ENCODE results near the gene TLCD1. TPM values are rescaled to one million over a fixed set of nuclear protein-coding genes. Genes with fewer than 3 reads are reported as not detected.

Gene TLCD1
- polyA plus RNA-seq, 1 of the 3 experiments (the other 2 are of a cell fraction) = 18.3 TPM

DNA sequence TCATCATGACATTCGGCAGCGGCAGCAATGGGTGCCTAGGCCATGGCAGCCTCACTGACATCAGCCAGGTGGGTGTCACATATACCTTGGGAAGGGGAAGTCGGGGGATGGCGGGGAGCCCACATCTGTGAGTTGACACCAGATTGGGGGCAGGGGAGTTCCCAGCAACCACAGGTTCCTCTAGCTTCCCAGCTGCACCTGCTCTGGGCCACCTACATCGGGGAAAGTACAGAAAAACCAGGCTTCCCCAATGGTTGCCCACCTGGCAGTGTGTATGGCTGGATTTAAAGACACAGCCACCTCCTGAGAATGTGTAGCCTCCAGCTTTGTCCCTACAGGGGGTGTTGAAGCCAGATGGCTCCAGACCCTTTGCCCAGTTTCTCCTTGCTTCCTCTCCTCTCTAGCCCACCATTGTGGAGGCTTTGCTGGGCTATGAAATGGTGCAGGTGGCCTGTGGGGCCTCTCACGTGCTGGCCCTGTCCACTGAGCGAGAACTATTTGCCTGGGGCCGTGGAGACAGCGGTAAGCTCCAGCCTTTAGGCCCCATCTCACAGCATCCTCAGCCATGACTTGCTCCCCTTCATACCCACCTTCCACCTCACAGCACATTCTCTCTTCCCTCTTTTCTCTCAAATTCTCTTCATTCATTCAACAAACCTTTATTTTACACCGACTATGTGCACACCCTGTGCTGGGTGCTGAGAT is 12.8 kb upstream of the TLCD1 start:
- Histone ChIP-seq H3K4me2 (no peak overlapping the region), H4K20me1 (ENCODE audit: insufficient read depth) (no peaks in the 10 kb centered on the region), H2AFZ (ENCODE audit: low read depth) (no peak overlapping the region), H3K4me1 (ENCODE audit: control insufficient read depth in 1 of 2, insufficient read depth in 2 of 2, low read depth in 1 of 2, low read length in 1 of 2) (peaks cover 6 to 18% of the 10 kb centered on the region in 2 experiments; a peak in 2 of 4 replicates), H3K36me3 (replicated peaks in 1 of 2; ENCODE audit: control insufficient read depth in 1 of 2, insufficient read depth in 2 of 2, low read length in 1 of 2) (no peaks in the 10 kb centered on the region), H3K27ac (ENCODE audit: low read depth in 2 of 2, low read length in 1 of 2) (no peak overlapping the region), H3K79me2 (ENCODE audit: insufficient read depth) (peaks cover 4% of the 10 kb centered on the region; the same call in 1 of the 2 replicates), H3F3A (replicated peaks; ENCODE audit: insufficient read depth) (peaks cover 21% of the 10 kb centered on the region), H3K4me3 (ENCODE audit: low read depth in 2 of 2, low read length in 1 of 2) (no peak overlapping the region), H3K9me3 (no peaks in the 10 kb centered on the region), H3K9me2 (no peaks in the 10 kb centered on the region), H3K9ac (no peak overlapping the region), H3K27me3 (ENCODE audit: insufficient read depth) (no peaks in the 10 kb centered on the region)
- CTCF ChIA-PET = interaction anchor here (1.2 to 20.4 kb wide), 2 partner anchors 11 to 15 kb away, joined by 3 to 612 read pairs; partner anchors contain the start of genes NEK8, RPL23A and TLCD1
- POLR2A ChIA-PET = no interaction called here
- DNase-seq = no peak
- no peak for TF ChIP-seq NFIC (IDR thresholded peaks at IDR 0.05; ENCODE audit: borderline replicate concordance)
- no peak for TF ChIP-seq GABPA (IDR thresholded peaks at IDR 0.05; ENCODE audit: low read depth)
- TF ChIP-seq, protein P1, sequence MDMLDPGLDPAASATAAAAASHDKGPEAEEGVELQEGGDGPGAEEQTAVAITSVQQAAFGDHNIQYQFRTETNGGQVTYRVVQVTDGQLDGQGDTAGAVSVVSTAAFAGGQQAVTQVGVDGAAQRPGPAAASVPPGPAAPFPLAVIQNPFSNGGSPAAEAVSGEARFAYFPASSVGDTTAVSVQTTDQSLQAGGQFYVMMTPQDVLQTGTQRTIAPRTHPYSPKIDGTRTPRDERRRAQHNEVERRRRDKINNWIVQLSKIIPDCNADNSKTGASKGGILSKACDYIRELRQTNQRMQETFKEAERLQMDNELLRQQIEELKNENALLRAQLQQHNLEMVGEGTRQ (IDR thresholded peaks at IDR 0.05; ENCODE audit: borderline replicate concordance, low read depth, low read length) = no peak
- TF ChIP-seq, protein P2, sequence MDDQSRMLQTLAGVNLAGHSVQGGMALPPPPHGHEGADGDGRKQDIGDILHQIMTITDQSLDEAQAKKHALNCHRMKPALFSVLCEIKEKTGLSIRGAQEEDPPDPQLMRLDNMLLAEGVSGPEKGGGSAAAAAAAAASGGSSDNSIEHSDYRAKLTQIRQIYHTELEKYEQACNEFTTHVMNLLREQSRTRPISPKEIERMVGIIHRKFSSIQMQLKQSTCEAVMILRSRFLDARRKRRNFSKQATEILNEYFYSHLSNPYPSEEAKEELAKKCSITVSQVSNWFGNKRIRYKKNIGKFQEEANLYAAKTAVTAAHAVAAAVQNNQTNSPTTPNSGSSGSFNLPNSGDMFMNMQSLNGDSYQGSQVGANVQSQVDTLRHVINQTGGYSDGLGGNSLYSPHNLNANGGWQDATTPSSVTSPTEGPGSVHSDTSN (IDR thresholded peaks at IDR 0.05) = no peak
- no peak for TF ChIP-seq TEAD4 (IDR thresholded peaks at IDR 0.05; ENCODE audit: borderline replicate concordance, insufficient read depth)
- TF ChIP-seq ELF1 (IDR thresholded peaks at IDR 0.05) = no peak
- TF ChIP-seq TAF1 (IDR thresholded peaks at IDR 0.05; ENCODE audit: borderline replicate concordance, low read depth, low read length) = no peak
- 89% methylated on average over 9 of the region's 10 CpGs for WGBS (ENCODE audit: low lambda C conversion rate)

DNA sequence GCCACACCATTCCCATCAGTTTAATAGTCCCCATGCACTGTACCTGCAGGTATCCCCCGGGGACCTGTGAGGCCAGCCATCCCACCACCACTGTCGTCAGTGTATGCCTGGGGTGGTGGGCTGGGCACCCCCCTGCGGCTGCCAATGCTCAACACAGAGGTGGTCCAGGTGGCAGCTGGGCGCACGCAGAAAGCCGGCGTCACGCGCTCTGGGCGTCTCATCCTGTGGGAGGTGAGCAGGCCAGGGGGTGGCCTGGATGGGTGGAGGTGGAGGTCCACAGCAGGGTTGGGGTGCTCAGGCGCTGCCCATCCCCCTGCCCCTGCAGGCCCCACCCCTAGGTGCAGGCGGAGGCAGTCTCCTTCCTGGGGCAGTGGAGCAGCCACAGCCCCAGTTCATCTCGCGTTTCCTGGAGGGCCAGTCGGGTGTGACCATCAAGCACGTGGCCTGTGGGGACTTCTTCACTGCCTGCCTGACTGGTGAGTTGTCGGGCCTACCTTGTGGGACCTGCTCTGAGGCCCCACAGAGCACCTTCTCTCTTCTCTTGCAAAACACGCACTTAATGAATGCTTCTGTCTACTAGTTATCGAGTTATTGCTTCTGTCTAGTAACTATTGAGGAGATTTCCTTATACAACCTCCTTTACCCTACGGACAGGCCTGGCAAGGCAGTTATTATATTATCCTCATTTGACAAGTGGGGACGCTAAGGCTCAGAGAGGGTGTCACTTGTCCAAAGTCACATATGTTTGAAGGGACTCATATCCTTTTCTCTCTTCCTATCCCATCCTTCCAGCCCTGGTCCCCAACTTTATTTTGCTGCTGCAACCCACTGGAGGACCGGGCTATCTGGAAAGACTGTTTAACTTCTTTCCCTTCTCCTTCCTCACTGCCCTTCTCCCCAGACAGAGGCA is 12.0 kb upstream of the TLCD1 start:
- no peak overlapping the region for H2AFZ ChIP-seq (ENCODE audit: low read depth)
- CTCF ChIA-PET = interaction anchor here (1.2 to 20.4 kb wide), 2 partner anchors 12 to 14 kb away, joined by 3 to 612 read pairs; partner anchors contain the start of genes NEK8, RPL23A and TLCD1
- 94% methylated on average over 12 of the region's 22 CpGs for WGBS (ENCODE audit: low lambda C conversion rate)
- TF ChIP-seq CHD2 (IDR thresholded peaks at IDR 0.05; ENCODE audit: low read length, partially characterized antibody) (no peak), TAF1 (IDR thresholded peaks at IDR 0.05; ENCODE audit: borderline replicate concordance, low read depth, low read length) (no peak), FOXM1 (IDR thresholded peaks at IDR 0.05; ENCODE audit: low read depth) (no peak), RCOR1 (IDR thresholded peaks at IDR 0.05; ENCODE audit: low read length) (no peak), TCF12 (IDR thresholded peaks at IDR 0.05) (no peak), GATA2 (CRISPR knock-in tag; IDR thresholded peaks at IDR 0.05) (no peak), FOSL2 (IDR thresholded peaks at IDR 0.05; ENCODE audit: borderline replicate concordance, low read depth) (no peak), YY1 (IDR thresholded peaks at IDR 0.05; ENCODE audit: low read depth) (no peak), RFX5 (IDR thresholded peaks at IDR 0.05; ENCODE audit: low read length) (no peak), SIN3A (IDR thresholded peaks at IDR 0.05; ENCODE audit: borderline replicate concordance, low read depth, low read length) (no peak), EP300 (IDR thresholded peaks at IDR 0.05; ENCODE audit: borderline replicate concordance in 1 of 2, low read depth in 1 of 2, low read length in 1 of 2) (no peak), NFIC (IDR thresholded peaks at IDR 0.05; ENCODE audit: borderline replicate concordance) (no peak), GABPA (IDR thresholded peaks at IDR 0.05; ENCODE audit: low read depth) (no peak), SMC3 (IDR thresholded peaks at IDR 0.05; ENCODE audit: low read depth, low read length) (no peak), NRF1 (IDR thresholded peaks at IDR 0.05; ENCODE audit: low read depth, low read length) (no peak)
- TF ChIP-seq, protein P3, sequence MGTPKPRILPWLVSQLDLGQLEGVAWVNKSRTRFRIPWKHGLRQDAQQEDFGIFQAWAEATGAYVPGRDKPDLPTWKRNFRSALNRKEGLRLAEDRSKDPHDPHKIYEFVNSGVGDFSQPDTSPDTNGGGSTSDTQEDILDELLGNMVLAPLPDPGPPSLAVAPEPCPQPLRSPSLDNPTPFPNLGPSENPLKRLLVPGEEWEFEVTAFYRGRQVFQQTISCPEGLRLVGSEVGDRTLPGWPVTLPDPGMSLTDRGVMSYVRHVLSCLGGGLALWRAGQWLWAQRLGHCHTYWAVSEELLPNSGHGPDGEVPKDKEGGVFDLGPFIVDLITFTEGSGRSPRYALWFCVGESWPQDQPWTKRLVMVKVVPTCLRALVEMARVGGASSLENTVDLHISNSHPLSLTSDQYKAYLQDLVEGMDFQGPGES (IDR thresholded peaks at IDR 0.05; ENCODE audit: low read depth, low read length) = no peak
- TF ChIP-seq, protein P1 (IDR thresholded peaks at IDR 0.05; ENCODE audit: borderline replicate concordance, low read depth, low read length) = no peak

More for the DNA sequence above, 12.0 kb upstream of the TLCD1 start:
- POLR2A ChIA-PET = no interaction called here
- Histone ChIP-seq H3K36me3 (replicated peaks in 1 of 2; ENCODE audit: control insufficient read depth in 1 of 2, insufficient read depth in 2 of 2, low read length in 1 of 2) (no peaks in the 10 kb centered on the region), H3F3A (replicated peaks; ENCODE audit: insufficient read depth) (peaks cover 14% of the 10 kb centered on the region), H4K20me1 (ENCODE audit: insufficient read depth) (no peaks in the 10 kb centered on the region), H3K27me3 (ENCODE audit: insufficient read depth) (no peaks in the 10 kb centered on the region), H3K4me3 (ENCODE audit: low read depth in 2 of 2, low read length in 1 of 2) (no peak overlapping the region), H3K9ac (no peak overlapping the region), H3K79me2 (ENCODE audit: insufficient read depth) (peaks cover 4% of the 10 kb centered on the region; the same call in 1 of the 2 replicates), H3K4me2 (no peak overlapping the region), H3K27ac (ENCODE audit: low read depth in 2 of 2, low read length in 1 of 2) (no peak overlapping the region), H3K9me2 (no peaks in the 10 kb centered on the region), H3K9me3 (no peaks in the 10 kb centered on the region), H3K4me1 (ENCODE audit: control insufficient read depth in 1 of 2, insufficient read depth in 2 of 2, low read depth in 1 of 2, low read length in 1 of 2) (peaks cover 6 to 18% of the 10 kb centered on the region in 2 experiments; a peak in 2 of 4 replicates)
- DNase-seq = no peak

All from SK-N-SH (cell line).